Type B pancreatic cell (in vitro differentiated cells): ENCODE data around the gene RERE. TPM values are rescaled to one million over a fixed set of nuclear protein-coding genes. Genes with fewer than 3 reads are reported as not detected.

Source experiments
- DNase-seq: peaks from one replicate; pipeline ENCODE4 v3.0.0; 2021; ENCODE audit warnings: mixed read lengths; ENCODE audit not compliant: unreplicated experiment; ENCODE audit errors: extremely low spot score
- H3K27ac Mint-ChIP-seq: 2 replicates; pipeline ENCODE4 v1.8.0; 2021; ENCODE audit warnings: mild to moderate bottlenecking, mixed read lengths
- H3K27me3 Mint-ChIP-seq: 2 replicates; pipeline ENCODE4 v1.8.0; 2021; ENCODE audit warnings: mixed read lengths
- H3K36me3 Mint-ChIP-seq: 2 replicates; pipeline ENCODE4 v1.8.0; 2021; ENCODE audit warnings: mixed read lengths
- H3K4me1 Mint-ChIP-seq: one replicate; pipeline ENCODE4 v1.8.0; 2021; ENCODE audit warnings: mixed read lengths; ENCODE audit not compliant: unreplicated experiment
- H3K4me3 Mint-ChIP-seq: 2 replicates; pipeline ENCODE4 v1.8.0; 2021; ENCODE audit warnings: mild to moderate bottlenecking, mixed read lengths
- H3K9me3 Mint-ChIP-seq: 2 replicates; pipeline ENCODE4 v1.8.0; 2021; ENCODE audit warnings: mixed read lengths
- CTCF ChIP-seq: fragments of 200-600 bp; sonication (generic); conservative IDR thresholded peaks from 2 replicates; pipeline ENCODE4 v1.5.0; 2021; ENCODE audit warnings: antibody characterized with exemption, mild to moderate bottlenecking
- total RNA-seq: library from RNA; stranded (reverse); gene quantifications from 2 replicates; pipeline ENCODE4 v1.2.1, GENCODE V29; 2021; ENCODE audit warnings: low replicate concordance

Gene RERE
- total RNA-seq, 1 donor from 2014 or later = 141 TPM

- Mint-ChIP-seq H3K27ac (peak overlapping the region; percentile 72), H3K9me3 (no peaks in the 10 kb centered on the region), H3K4me3 (peak overlapping the region; percentile 1), H3K4me1 (peaks cover 57% of the 10 kb centered on the region), H3K36me3 (peaks cover 14% of the 10 kb centered on the region), H3K27me3 (no peaks in the 10 kb centered on the region)
- TF ChIP-seq CTCF = no peak
- no peak for DNase-seq
Measured at GRCh38 chr1:8457760-8458381, 359.6 kb downstream of the RERE start.

DNA sequence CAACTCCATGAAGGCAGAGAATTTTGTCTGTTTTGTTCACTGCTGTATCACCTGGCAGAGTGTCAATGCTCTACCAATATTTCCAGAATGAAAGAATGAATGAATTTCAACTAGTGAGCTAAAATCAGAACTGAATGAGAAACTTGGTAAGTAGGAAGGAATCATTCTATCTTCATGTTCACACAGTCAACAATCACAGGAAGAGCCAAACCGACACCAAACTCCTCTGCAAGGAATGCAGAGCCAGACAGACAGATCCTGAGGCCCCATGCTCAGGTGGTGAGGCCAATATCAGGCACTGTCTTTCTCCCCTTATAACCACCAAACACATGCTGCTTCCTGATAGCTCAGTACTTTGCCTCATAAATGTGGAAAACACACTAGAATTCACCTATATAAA, 360.4 kb downstream of the RERE start:
- no peak for TF ChIP-seq CTCF
- Mint-ChIP-seq H3K9me3 (no peaks in the 10 kb centered on the region), H3K27me3 (no peaks in the 10 kb centered on the region), H3K27ac (peak overlapping the region; percentile 97), H3K4me3 (peak overlapping the region; percentile 0), H3K36me3 (peaks cover 10% of the 10 kb centered on the region), H3K4me1 (peaks cover 51% of the 10 kb centered on the region)
- no peak for DNase-seq

DNA sequence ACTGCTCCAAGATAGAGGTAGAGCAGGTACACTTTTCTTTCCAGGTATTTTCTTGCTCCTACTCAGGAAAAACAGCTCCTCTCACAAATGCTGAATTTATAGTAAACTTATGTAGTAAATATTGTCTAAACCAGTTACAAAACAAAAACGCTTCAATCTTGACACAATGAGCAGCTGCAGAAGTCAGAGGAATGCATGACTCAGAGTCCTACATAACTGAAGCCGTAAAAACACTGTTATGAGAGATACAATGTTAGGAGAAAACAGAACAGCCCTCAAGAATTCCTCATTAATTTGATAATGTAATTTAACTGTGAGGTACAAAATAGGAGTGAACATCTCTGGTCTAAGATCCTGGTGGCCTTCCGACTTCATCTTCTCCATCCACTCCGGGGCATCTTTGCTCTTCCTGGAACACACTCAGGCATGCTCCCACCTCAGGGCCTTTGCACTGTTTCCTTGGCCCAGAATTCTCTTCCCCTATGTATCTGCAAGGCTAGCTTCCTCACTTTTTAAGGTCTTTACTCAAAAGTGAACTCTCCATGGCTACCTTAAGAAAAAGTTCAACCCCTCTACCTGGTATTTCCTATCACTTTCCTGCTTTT, 361.0 kb downstream of the RERE start:
- no peak for DNase-seq
- Mint-ChIP-seq H3K9me3 (no peaks in the 10 kb centered on the region), H3K27me3 (no peaks in the 10 kb centered on the region), H3K4me1 (peaks cover 47% of the 10 kb centered on the region), H3K4me3 (peak overlapping the region; percentile 51), H3K36me3 (peaks cover 8% of the 10 kb centered on the region), H3K27ac (peak overlapping the region; percentile 97)
- TF ChIP-seq CTCF = no peak

GRCh38 chr1:8455700-8456307, 361.6 kb downstream of the RERE start:
- no peak for TF ChIP-seq CTCF
- H3K27me3 Mint-ChIP-seq = no peaks in the 10 kb centered on the region
- peak overlapping the region; percentile 97 for H3K27ac Mint-ChIP-seq
- peaks cover 44% of the 10 kb centered on the region for H3K4me1 Mint-ChIP-seq
- no peak for DNase-seq
- peak overlapping the region; percentile 67 for H3K4me3 Mint-ChIP-seq
- no peaks in the 10 kb centered on the region for H3K9me3 Mint-ChIP-seq
- H3K36me3 Mint-ChIP-seq = peaks cover 4% of the 10 kb centered on the region

DNA sequence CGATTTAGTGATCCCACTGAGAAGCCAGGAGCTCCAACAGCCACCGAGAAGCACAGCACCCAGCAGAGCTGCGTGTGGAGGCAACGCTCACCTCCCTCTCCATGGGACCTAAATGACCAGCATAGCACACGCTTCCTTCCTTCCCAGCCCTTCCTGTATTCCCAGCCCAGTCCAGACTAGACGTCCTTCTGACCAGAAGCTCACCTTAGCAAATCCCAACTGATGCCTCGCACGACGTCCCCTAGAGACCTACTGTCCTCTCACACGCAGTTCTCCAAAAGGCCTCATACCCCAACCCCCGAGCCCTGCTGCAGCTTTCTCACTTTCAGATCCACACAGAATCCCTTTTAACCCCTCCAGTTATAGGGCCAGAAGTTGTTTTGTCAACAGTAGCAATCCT, 367.1 kb downstream of the RERE start:
- no peaks in the 10 kb centered on the region for H3K27me3 Mint-ChIP-seq
- H3K27ac Mint-ChIP-seq = no peak overlapping the region
- DNase-seq = no peak
- no peak overlapping the region for H3K4me3 Mint-ChIP-seq
- H3K36me3 Mint-ChIP-seq = peaks cover 9% of the 10 kb centered on the region
- no peak for TF ChIP-seq CTCF
- H3K4me1 Mint-ChIP-seq = peaks cover 5% of the 10 kb centered on the region
- peaks cover 5% of the 10 kb centered on the region for H3K9me3 Mint-ChIP-seq
